Measurements from ENCODE around the gene GFOD1. TPM values are rescaled to one million over a fixed set of nuclear protein-coding genes. Genes with fewer than 3 reads are reported as not detected.
A peak's percentile ranks its signal among the peaks of the same experiment; 100 is the strongest.
"Not testable (repeated sequence)": the region's sequence is repeated elsewhere in the genome, so short reads cannot be mapped to it uniquely, and the experiment has no call there.

The GFOD1 gene
- total RNA-seq, 1 donor from 2014 or later: 16.3 TPM

DNA sequence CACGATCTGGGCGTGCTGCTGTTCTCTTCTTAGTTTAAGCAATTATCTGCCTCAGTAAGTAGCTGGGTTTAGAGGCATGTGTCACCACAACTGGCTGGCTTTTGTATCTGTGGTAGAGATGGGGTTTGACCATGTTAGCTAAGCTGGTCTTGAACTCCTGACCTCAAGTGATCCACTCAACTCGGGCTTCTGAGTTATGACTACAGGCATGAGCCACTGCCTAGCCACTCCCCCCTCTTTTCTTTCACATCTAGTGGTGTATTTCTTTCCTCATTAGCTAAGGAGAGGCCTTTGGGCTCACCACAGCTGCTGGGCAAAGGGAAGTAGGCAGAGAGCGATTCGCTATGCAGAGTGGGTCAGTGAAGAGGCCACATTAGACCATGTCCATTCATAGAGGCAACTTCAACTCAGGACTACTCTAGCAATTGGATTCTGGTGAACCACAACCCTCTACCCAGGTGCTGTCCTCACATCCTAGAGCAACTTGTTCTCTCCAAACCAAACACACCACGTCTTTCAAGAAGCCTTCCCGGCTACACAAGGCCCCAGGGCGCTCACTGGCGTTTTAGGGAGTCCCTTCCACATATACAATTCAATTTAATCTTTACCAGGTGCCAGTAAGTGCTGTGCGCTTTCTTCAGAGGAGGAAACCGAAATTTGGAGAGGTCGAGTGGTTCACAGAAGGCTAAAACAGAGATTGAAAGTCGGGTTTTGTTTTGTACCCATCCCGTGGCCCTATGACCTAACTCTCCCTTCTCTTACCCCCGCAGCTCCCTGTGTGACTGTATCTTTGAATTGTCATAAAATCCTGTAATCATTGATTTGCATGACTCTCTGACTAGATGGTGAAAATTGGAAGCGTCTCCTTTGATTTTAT lies 26.5 kb upstream of the GFOD1 start:
- no peak for ATAC-seq
- DNase-seq (ENCODE audit: low spot score): no peak
- intact Hi-C loops (cut with DNase I): no loop called here

GRCh38 chr6:13512900-13513299 lies 25.5 kb upstream of the GFOD1 start:
- DNase-seq (ENCODE audit: low spot score) (no peak), ATAC-seq (no peak)
- intact Hi-C loops (cut with DNase I): no loop called here

DNA sequence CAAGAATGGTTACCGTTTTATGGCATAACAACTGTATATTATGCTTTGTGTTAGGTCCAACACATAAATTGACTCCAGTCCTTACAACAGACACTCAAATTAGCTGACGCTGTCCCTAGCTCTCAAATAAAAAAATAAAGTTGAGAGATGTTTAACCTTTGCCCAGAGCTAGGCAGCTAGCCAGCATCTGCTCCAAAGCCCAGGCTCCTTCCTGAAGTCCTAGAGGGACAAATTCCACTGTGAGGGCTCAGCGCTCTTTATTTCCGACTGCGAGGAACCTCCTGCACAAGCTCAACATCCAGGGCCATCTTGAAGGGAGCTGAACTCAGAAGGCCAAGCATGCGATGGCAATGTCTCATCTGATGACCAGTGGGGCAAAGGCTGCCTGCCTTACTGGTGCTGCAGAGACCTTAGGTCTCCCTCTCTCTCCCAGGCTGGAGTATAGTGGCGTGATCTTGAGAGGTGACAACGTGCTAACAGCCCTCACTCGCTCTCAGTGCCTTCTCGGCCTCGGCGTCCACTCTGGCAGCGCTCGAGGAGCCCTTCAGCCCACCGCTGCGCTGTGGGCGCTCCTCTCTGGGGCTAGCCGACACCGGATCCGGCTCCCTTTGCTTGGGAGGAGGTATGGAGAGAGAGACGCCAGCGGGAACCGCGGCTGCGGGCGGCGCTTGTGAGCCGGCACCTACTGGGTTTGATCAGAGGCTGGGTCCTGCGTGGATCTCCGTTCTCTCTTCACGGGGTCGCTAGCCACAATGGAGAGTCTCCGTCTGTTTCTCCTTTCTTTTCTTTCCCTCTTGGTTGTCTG lies 24.7 kb upstream of the GFOD1 start:
- no peak for ATAC-seq

DNA sequence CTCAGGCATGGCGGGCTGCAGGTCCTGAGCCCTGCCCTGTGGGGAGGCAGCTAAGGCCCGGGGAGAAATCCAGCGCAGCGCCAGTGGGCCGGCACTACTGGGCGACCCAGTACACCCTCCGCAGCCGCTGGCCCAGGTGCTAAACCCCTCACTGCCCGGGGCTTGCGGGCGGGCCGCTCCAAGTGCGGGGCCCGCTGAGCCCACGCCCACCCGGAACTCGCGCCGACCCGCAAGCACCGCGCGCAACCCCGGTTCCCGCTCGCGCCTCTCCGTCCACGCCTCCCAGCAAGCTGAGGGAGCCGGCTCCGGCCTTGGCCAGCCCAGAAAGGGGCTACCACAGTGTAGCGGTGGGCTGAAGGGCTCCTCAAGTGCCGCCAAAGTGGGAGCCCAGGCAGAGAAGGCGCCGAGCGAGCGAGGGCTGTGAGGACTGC lies 23.8 kb upstream of the GFOD1 start:
- intact Hi-C loops (cut with DNase I); DNase-seq (ENCODE audit: low spot score); ATAC-seq: not testable (repeated sequence)

More for the DNA sequence above, 24.7 kb upstream of the GFOD1 start:
- DNase-seq (ENCODE audit: low spot score): no peak
- intact Hi-C loops (cut with DNase I): no loop called here

DNA sequence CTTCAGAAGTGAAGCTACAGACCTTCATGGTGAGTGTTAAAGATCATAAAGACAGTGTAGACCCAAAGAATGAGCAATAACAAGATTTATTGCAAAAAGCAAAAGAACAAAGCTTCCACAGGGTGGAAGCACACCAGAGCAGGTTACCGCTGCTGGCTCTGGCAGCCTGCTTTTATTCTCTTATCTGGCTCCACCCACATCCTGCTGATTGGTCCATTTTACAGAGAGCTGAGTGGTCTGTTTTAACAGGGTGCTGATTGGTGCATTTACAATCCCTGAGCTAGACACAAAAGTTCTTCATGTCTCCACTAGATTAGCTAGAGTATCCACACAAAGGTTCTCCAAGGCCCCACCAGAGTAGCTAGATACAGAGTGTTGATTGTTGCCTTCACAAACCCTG lies 23.0 kb upstream of the GFOD1 start:
- DNase-seq (ENCODE audit: low spot score); intact Hi-C loops (cut with DNase I); ATAC-seq: not testable (repeated sequence)

DNA sequence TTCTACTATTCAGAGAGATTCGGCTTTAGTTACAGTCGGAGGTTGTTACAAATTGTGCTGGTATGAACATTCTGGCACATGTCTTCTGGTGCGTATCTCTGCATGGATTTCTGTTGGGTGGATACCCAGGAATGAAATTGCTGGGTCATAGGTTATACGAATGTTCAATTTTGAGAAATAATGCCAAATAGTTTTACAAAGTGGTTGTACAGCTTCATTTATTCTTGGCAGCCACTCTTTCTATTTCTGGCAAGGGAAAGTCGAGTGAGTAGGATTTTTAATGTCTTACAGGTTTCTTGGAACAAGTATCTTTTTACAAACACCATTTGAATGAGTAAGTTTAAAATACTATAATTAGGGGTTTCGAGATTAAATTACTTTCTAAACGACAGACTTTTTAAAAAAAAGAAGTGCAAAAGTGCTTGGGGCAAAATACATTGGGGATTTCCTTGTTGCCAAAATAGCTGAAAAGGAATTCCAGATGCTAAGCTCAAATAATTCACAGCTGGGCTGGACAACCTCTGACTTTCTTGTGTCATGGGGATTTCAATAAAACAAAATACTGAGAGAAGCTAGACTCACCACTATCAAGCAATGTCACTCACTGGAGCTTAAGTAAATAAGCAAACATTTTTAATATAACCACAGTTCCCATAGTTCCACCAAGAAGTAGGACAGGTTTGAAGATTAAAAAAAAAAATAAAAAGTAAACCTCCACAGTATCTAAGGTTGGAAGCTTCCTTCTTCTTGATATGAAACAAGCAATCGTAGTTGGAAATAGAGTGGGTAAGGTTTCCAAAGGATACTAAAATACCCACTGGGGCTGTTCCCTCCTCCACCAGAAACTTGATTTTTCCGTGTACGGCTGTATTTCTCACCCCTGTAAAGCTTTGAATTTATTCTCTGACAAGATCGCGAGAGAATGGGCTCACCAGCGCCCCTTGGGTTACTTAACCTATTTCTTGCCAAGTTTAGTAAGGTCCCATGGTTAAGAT lies 21.6 kb upstream of the GFOD1 start:
- intact Hi-C loops (cut with DNase I): no loop called here
- ATAC-seq (peak; percentile 84), DNase-seq (ENCODE audit: low spot score) (no peak)

- ATAC-seq: peak; percentile 9
- intact Hi-C loops (cut with DNase I): no loop called here
These were observed 20.0 kb upstream of the GFOD1 start for GRCh38 chr6:13507306-13507860.

GRCh38 chr6:13505345-13505734 lies 17.9 kb upstream of the GFOD1 start:
- no peak for ATAC-seq
- no peak for DNase-seq (ENCODE audit: low spot score)
- intact Hi-C loops (cut with DNase I): no loop called here

More at GRCh38 chr6:13507306-13507860, 20.0 kb upstream of the GFOD1 start:
- DNase-seq (ENCODE audit: low spot score): no peak

DNA sequence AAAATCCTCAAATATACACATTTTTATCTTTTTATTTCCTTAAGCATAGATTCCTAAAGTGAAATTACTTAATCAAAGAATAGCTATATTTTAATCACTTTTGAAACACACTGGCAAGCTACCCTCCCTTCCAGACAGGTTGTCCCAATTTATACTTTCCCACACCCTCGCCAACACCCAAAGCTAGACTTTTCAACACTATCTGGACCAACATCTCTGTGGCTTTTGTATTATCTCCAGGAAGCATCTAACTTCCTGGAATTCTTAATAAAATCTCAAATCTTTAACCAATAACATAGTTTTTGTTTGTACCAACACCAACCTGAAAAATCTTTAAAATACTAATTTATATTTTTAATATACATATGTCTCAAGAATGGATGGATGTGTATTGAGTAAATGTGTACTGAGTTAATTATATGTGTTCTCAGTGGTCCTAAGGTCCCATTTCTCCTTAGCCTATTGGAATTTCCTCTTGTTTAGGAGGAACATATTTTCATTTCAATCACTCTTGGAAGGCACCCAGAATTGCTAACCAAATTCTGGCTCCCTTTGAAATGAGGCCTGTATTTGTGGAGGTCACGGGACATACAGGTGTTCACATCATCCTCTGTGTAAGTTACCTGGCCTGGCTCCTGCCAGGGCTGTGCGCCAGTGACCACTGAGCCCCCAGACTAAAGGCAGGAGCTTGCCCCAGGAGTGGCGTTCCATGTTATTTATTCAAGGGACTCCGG lies 17.4 kb upstream of the GFOD1 start:
- DNase-seq (ENCODE audit: low spot score) (no peak), ATAC-seq (no peak)
- intact Hi-C loops (cut with DNase I): no loop called here

DNA sequence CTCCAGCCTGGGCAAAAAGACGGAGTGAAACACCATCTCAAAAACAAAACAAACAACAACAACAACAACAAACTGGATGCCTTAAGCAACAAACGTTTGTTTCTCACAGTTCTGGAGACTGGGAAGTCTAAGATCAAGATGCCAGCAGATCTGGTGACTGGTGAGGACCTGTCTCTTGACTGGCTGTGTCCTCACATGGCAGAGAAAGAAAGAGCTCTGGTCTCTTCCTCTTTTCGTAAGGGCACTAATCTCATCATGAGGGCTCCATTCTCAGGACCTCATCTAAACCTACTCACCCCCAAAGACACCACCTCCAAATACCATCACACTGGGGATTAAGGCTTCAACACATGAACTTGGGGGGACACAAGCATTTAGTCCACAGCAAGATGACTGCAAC lies 13.5 kb upstream of the GFOD1 start:
- intact Hi-C loops (cut with DNase I): no loop called here
- ATAC-seq (no peak), DNase-seq (ENCODE audit: low spot score) (no peak)

- no peak for DNase-seq (ENCODE audit: low spot score)
- ATAC-seq: no peak
- intact Hi-C loops (cut with DNase I): no loop called here
These were observed 12.9 kb upstream of the GFOD1 start for GRCh38 chr6:13500264-13500663.

DNA sequence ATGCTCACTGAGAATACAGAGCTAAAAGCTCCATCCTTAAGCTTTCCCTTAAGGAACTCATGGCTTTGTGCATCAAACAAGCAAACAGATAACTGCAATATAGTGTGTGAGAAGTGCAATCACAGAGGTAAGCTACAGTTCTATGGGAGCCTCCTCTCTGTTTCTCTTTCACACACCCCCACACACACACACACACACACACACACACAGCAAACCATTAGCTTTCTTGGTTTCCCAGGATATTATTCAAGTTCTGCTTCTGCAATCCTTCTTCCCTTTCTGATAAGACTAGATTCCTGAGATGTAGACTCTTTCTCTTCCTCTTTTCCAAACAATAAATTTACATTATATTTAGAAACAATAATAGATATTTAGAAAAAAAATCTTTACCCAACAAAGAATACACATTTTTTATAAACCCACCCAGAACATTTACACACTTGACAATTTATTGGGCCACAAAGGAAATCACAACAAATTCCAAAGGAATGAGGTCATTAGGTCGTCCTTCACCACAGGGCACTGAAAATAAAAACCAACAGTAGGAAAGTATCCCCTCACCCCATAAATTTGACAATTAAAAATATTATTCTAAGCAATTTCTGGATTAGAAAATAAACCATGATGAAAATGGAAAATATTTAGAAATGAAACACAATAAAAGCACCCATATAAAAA lies 9.3 kb upstream of the GFOD1 start:
- intact Hi-C loops (cut with DNase I): no loop called here
- no peak for ATAC-seq

GRCh38 chr6:13495818-13496217 lies 8.4 kb upstream of the GFOD1 start:
- DNase-seq (ENCODE audit: low spot score): no peak
- intact Hi-C loops (cut with DNase I): no loop called here
- no peak for ATAC-seq

More for the DNA sequence above, 9.3 kb upstream of the GFOD1 start:
- DNase-seq (ENCODE audit: low spot score): no peak

DNA sequence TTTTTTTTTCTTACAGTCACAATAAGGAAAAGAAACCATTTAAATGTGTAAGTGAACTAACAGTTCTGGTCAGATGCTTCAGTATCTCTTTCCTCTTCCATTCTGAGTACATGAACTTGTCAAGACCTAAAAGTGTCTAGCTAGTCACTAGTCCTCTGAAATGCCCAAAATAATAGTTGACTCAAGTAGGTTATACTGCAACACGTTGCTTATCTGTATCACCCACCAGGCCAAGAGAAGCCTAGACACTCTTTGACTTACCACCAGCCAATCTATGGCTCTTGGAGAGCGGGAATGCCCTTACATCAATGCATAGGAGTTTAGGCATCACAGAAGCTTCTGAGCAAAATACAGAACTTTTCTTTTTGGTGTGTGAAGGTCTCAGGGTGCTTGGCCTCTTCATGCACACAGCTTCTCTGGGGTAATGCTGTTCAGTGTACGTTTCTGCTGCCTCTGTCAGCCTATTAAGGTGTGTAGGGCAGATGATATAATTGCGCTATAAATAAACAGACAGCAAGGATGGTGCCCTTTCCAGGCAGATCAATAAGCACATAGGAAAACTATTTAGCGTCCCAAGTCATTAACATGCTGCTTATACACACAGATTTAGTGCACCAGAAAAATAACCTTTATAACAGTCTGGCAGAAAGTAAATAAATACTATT lies 7.8 kb upstream of the GFOD1 start:
- intact Hi-C loops (cut with DNase I): no loop called here
- ATAC-seq: no peak
- DNase-seq (ENCODE audit: low spot score): no peak

DNA sequence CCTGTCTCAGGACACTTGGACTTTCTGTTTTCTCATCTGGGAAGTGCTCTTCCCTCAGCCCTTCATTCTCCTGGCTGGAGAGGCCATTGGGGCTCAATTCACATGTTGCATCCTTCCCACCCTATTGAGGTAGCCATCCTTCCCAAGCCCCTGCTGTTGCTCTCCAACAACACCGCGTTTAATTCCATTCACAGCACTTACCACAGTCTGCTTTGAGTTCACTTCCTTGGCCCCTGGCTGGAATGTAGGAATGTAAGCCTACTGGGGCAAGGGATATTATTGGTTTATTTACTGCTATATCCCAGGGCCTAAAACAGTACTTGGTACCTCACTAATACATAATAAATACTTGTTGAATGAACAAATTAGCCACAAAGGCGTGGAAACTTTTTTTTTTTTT lies 6.7 kb upstream of the GFOD1 start:
- ATAC-seq: no peak
- no peak for DNase-seq (ENCODE audit: low spot score)
- intact Hi-C loops (cut with DNase I): no loop called here

DNA sequence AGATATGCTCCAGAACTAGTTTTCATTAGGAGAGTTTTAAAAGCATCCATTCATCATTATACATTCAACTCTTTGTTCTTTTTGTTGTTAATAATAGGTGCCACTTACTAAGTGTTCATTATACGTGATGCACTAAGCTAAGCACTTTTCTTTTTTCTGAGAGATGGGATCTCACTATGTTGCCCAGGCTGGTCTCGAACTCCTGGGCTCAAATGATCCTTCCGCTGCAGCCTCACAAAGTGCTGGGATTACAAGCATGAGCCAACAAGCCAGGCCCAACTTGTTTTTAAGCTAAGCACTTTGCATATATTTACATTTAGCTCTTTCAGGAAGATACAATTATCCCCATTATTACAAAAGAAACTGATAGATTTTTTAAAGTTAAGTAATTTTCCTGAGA lies 5.7 kb upstream of the GFOD1 start:
- intact Hi-C loops (cut with DNase I): no loop called here
- DNase-seq (ENCODE audit: low spot score) (no peak), ATAC-seq (no peak)

GRCh38 chr6:13492357-13492756 lies 5.0 kb upstream of the GFOD1 start:
- DNase-seq (ENCODE audit: low spot score) (no peak), ATAC-seq (no peak)
- intact Hi-C loops (cut with DNase I): no loop called here
